SK-N-SH (cell line): ENCODE results near the gene COBLL1. TPM values are rescaled to one million over a fixed set of nuclear protein-coding genes. Genes with fewer than 3 reads are reported as not detected.
A peak's percentile ranks its signal among the peaks of the same experiment; 100 is the strongest.

Source experiments
- CTCF ChIA-PET: fragments of 300-600, 350-600 bp; formaldehyde crosslinking; extraction: SDS; loops from one replicate; lab custom pipeline; 2021; lab: Yijun Ruan, JAX
- POLR2A ChIA-PET: fragments of 350-600 bp; sonication (Branson Sonifier 250); formaldehyde crosslinking; extraction: SDS; loops from one replicate; lab custom pipeline; 2020; ENCODE audit warnings: antibody characterized with exemption, inconsistent platforms; lab: Yijun Ruan, JAX
- DNase-seq: peaks from one replicate; pipeline ENCODE4 v3.0.0; 2012
- H2AFZ ChIP-seq: fragments of 200-600 bp; sonication (generic); 2 replicates; pipeline ENCODE4 v1.8.1; 2016; ENCODE audit warnings: antibody characterized with exemption, mild to moderate bottlenecking, low read depth
- H3F3A ChIP-seq: fragments of 200-600 bp; sonication (generic); replicated peaks from 2 replicates; pipeline ENCODE3; 2016; ENCODE audit warnings: antibody characterized with exemption, mild to moderate bottlenecking; ENCODE audit not compliant: insufficient read depth
- H3K27ac ChIP-seq, 2 experiments: fragments of 200-500 bp in 1 of 2; fragments of 200-600 bp in 1 of 2; sonication (Bioruptor generic) in 1 of 2; sonication (generic), shearing (Covaris generic) in 1 of 2; 2 replicates each; pipeline versions ENCODE4 v1.5.1 to v1.6.1; 2014 to 2016; ENCODE audit warnings: low read depth in 2 of 2, inconsistent platforms in 1 of 2, low read length in 1 of 2, mild to moderate bottlenecking in 1 of 2, mixed read lengths in 1 of 2
- H3K27me3 ChIP-seq: fragments of 200-600 bp; sonication (generic), shearing (Covaris generic); 2 replicates; pipeline ENCODE4 v1.6.1; 2016; ENCODE audit warnings: mixed run types; ENCODE audit not compliant: insufficient read depth
- H3K36me3 ChIP-seq, 2 experiments: fragments of 200-500 bp in 1 of 2; fragments of 200-600 bp in 1 of 2; sonication (Bioruptor generic) in 1 of 2; sonication (generic) in 1 of 2; replicated peaks in 1 of 2; 2 replicates each; pipeline versions ENCODE3 to v1.5.1; 2014 to 2016; ENCODE audit warnings: low read length in 1 of 2, mild to moderate bottlenecking in 1 of 2; ENCODE audit not compliant: insufficient read depth in 2 of 2, control insufficient read depth in 1 of 2
- H3K4me1 ChIP-seq, 2 experiments: fragments of 200-500 bp in 1 of 2; fragments of 200-600 bp in 1 of 2; sonication (Bioruptor generic) in 1 of 2; sonication (generic), shearing (Covaris generic) in 1 of 2; 2 replicates each; pipeline versions ENCODE4 v1.5.1 to v1.6.1; 2014 to 2016; ENCODE audit warnings: low read depth in 1 of 2, low read length in 1 of 2, mixed run types in 1 of 2; ENCODE audit not compliant: insufficient read depth in 2 of 2, control insufficient read depth in 1 of 2
- H3K4me2 ChIP-seq: fragments of 200-600 bp; sonication (generic), shearing (Covaris generic); 2 replicates; pipeline ENCODE4 v1.6.1; 2017; ENCODE audit warnings: mixed run types
- H3K4me3 ChIP-seq, 2 experiments: fragments of 200-500 bp in 1 of 2; fragments of 200-600 bp in 1 of 2; sonication (Bioruptor generic) in 1 of 2; sonication (generic), shearing (Covaris generic) in 1 of 2; 2 replicates each; pipeline versions ENCODE4 v1.5.1 to v1.8.1; 2014 to 2016; ENCODE audit warnings: low read depth in 2 of 2, inconsistent platforms in 1 of 2, low read length in 1 of 2, mild to moderate bottlenecking in 1 of 2, mixed read lengths in 1 of 2, moderate library complexity in 1 of 2
- H3K79me2 ChIP-seq: fragments of 200-600 bp; sonication (generic); 2 replicates; pipeline ENCODE4 v1.8.1; 2017; ENCODE audit warnings: mild to moderate bottlenecking; ENCODE audit not compliant: insufficient read depth
- H3K9ac ChIP-seq: fragments of 200-600 bp; sonication (generic); 2 replicates; pipeline ENCODE4 v1.6.1; 2017; ENCODE audit warnings: mixed run types
- H3K9me2 ChIP-seq: fragments of 200-600 bp; sonication (generic); 2 replicates; pipeline ENCODE4 v1.6.1; 2017; ENCODE audit warnings: mixed run types
- H3K9me3 ChIP-seq: fragments of 200-600 bp; sonication (generic); 2 replicates; pipeline ENCODE4 v1.6.1; 2017; ENCODE audit warnings: mixed run types, mild to moderate bottlenecking, moderate library complexity
- H4K20me1 ChIP-seq: fragments of 200-600 bp; sonication (generic); 2 replicates; pipeline ENCODE4 v1.6.1; 2017; ENCODE audit warnings: mild to moderate bottlenecking, mixed run types; ENCODE audit not compliant: insufficient read depth
- CHD2 ChIP-seq: fragments of 150-350 bp; IDR thresholded peaks from 2 replicates; pipeline ENCODE4 v1.6.1; 2018; ENCODE audit warnings: low read length; ENCODE audit not compliant: partially characterized antibody
- EP300 ChIP-seq, 2 experiments: IDR thresholded peaks; 2 replicates each; pipeline versions ENCODE4 v1.4.0 to v1.6.1; 2012; ENCODE audit warnings: borderline replicate concordance in 1 of 2, low read depth in 1 of 2, low read length in 1 of 2
- GABPA ChIP-seq: IDR thresholded peaks from 2 replicates; pipeline ENCODE4 v1.4.0; 2012; ENCODE audit warnings: low read depth, mild to moderate bottlenecking
- GATA2 ChIP-seq: sonication (generic); formaldehyde crosslinking; IDR thresholded peaks from 2 replicates; pipeline ENCODE4 v1.5.0; 2020; ENCODE audit warnings: mild to moderate bottlenecking, missing genetic modification reagents
- MAX ChIP-seq: IDR thresholded peaks from 2 replicates; pipeline ENCODE4 v1.4.0; 2012; ENCODE audit warnings: low read depth
- NFIC ChIP-seq: IDR thresholded peaks from 2 replicates; pipeline ENCODE4 v1.4.0; 2012; ENCODE audit warnings: borderline replicate concordance
- RAD21 ChIP-seq: IDR thresholded peaks from 2 replicates; pipeline ENCODE4 v1.6.1; 2012; ENCODE audit warnings: mild to moderate bottlenecking, low read length
- RCOR1 ChIP-seq: fragments of 150-350 bp; IDR thresholded peaks from 2 replicates; pipeline ENCODE4 v1.6.1; 2017; ENCODE audit warnings: antibody characterized with exemption, low read length
- RFX5 ChIP-seq: IDR thresholded peaks from 2 replicates; pipeline ENCODE4 v1.6.1; 2012; ENCODE audit warnings: mild to moderate bottlenecking, improper control_type of control experiment, low read length
- RXRA ChIP-seq: IDR thresholded peaks from 2 replicates; pipeline ENCODE4 v1.4.0; 2012; ENCODE audit warnings: low read depth, mild to moderate bottlenecking, borderline replicate concordance
- SIN3A ChIP-seq: IDR thresholded peaks from 2 replicates; pipeline ENCODE4 v1.6.1; 2012; ENCODE audit warnings: low read depth, mild to moderate bottlenecking, low read length, moderate library complexity, borderline replicate concordance
- SMC3 ChIP-seq: IDR thresholded peaks from 2 replicates; pipeline ENCODE4 v1.6.1; 2012; ENCODE audit warnings: low read depth, low read length, improper control_type of control experiment
- TAF1 ChIP-seq: IDR thresholded peaks from 2 replicates; pipeline ENCODE4 v1.6.1; 2012; ENCODE audit warnings: low read depth, mild to moderate bottlenecking, low read length, moderate library complexity, borderline replicate concordance
- ZBTB33 ChIP-seq: IDR thresholded peaks from 2 replicates; pipeline ENCODE4 v1.4.0; 2012; ENCODE audit warnings: low read depth, borderline replicate concordance
- WGBS: methylation state at CpG from one replicate; pipeline ENCODE4 v1.1.6; 2017; ENCODE audit warnings: low lambda C conversion rate; 5-methylcytosine and 5-hydroxymethylcytosine counted together
- polyA plus RNA-seq, 3 experiments: library from polyadenylated mRNA; depleted of rRNA; stranded (reverse); fragments of >200 nt; gene quantifications; 2 replicates each; pipeline ENCODE4 v1.2.3, GENCODE V29; 2012
- TF ChIP-seq, protein P1 (sequence below): fragments of 200-600 bp; sonication (generic); IDR thresholded peaks from 2 replicates; pipeline ENCODE4 v1.6.1; 2017; ENCODE audit warnings: antibody characterized with exemption, mild to moderate bottlenecking, moderate library complexity

The COBLL1 gene
- polyA plus RNA-seq, 1 of the 3 experiments (the other 2 are of a cell fraction), result 3.1 TPM

GRCh38 chr2:164785457-164785856 is 56.2 kb downstream of the COBLL1 start:
- no peak for DNase-seq
- peak overlapping the region in 1 of 2 experiments; percentile 85; a peak in 2 of 4 replicates for H3K27ac ChIP-seq
- H3K9ac ChIP-seq, result peak overlapping the region; percentile 54

More at GRCh38 chr2:164785457-164785856, 56.2 kb downstream of the COBLL1 start:
- no peaks in the 10 kb centered on the region for H3K27me3 ChIP-seq
- H3K9me3 ChIP-seq, result no peaks in the 10 kb centered on the region
- H2AFZ ChIP-seq, result peak overlapping the region; percentile 37
- H3K79me2 ChIP-seq, result no peaks in the 10 kb centered on the region
- 52% methylated on average over 1 of the region's 1 CpG for WGBS
- TF ChIP-seq SIN3A (no peak), RXRA (no peak), CHD2 (no peak), ZBTB33 (no peak), EP300 (IDR thresholded peaks at IDR 0.05; ENCODE audit: borderline replicate concordance in 1 of 2, low read depth in 1 of 2, low read length in 1 of 2) (no peak), TAF1 (no peak), RCOR1 (no peak), NFIC (no peak), RFX5 (no peak), GABPA (no peak), SMC3 (no peak), RAD21 (no peak), MAX (no peak), GATA2 (CRISPR knock-in tag) (no peak)
- TF ChIP-seq, protein P1, sequence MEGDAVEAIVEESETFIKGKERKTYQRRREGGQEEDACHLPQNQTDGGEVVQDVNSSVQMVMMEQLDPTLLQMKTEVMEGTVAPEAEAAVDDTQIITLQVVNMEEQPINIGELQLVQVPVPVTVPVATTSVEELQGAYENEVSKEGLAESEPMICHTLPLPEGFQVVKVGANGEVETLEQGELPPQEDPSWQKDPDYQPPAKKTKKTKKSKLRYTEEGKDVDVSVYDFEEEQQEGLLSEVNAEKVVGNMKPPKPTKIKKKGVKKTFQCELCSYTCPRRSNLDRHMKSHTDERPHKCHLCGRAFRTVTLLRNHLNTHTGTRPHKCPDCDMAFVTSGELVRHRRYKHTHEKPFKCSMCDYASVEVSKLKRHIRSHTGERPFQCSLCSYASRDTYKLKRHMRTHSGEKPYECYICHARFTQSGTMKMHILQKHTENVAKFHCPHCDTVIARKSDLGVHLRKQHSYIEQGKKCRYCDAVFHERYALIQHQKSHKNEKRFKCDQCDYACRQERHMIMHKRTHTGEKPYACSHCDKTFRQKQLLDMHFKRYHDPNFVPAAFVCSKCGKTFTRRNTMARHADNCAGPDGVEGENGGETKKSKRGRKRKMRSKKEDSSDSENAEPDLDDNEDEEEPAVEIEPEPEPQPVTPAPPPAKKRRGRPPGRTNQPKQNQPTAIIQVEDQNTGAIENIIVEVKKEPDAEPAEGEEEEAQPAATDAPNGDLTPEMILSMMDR, result no peak
- no peaks in the 10 kb centered on the region for H3F3A ChIP-seq
- no peaks in the 10 kb centered on the region for H4K20me1 ChIP-seq
- CTCF ChIA-PET, result no interaction called here
- H3K4me3 ChIP-seq, result no peak overlapping the region
- no peaks in the 10 kb centered on the region for H3K9me2 ChIP-seq
- no peaks in the 10 kb centered on the region for H3K36me3 ChIP-seq
- peak overlapping the region; percentile 35 for H3K4me2 ChIP-seq
- H3K4me1 ChIP-seq, result peaks cover 2 to 4% of the 10 kb centered on the region in 2 experiments; a peak in 3 of 4 replicates
- POLR2A ChIA-PET, result no interaction called here
